IPS-18a (cell line): ENCODE data around the gene PPP1R14C.
"Not testable (repeated sequence)": the region's sequence is repeated elsewhere in the genome, so short reads cannot be mapped to it uniquely, and the experiment has no call there.

Experiments used
- H3K27ac ChIP-seq: one replicate; pipeline ENCODE4 v1.5.1; 2013; ENCODE audit warnings: low read length
- H3K27me3 ChIP-seq: one replicate; pipeline ENCODE4 v1.6.1; 2013; ENCODE audit warnings: mild to moderate bottlenecking, low read length; ENCODE audit not compliant: control insufficient read depth, insufficient read depth
- H3K36me3 ChIP-seq: one replicate; pipeline ENCODE4 v1.6.1; 2013; ENCODE audit warnings: low read depth, low read length; ENCODE audit not compliant: control insufficient read depth
- H3K4me1 ChIP-seq: one replicate; pipeline ENCODE4 v1.6.1; 2013; ENCODE audit warnings: low read depth, low read length; ENCODE audit not compliant: control insufficient read depth
- H3K4me3 ChIP-seq: one replicate; pipeline ENCODE4 v1.5.1; 2013; ENCODE audit warnings: low read length
- H3K9ac ChIP-seq: one replicate; pipeline ENCODE4 v1.6.1; 2013; ENCODE audit warnings: mild to moderate bottlenecking, low read length, moderate library complexity
- H3K9me3 ChIP-seq: one replicate; pipeline ENCODE4 v1.6.1; 2013; ENCODE audit warnings: low read depth, low read length; ENCODE audit not compliant: control insufficient read depth

Gene PPP1R14C

GRCh38 chr6:150184850-150185731 lies 42.2 kb downstream of the PPP1R14C start:
- Histone ChIP-seq H3K27ac (no peak overlapping the region), H3K36me3 (no peaks in the 10 kb centered on the region), H3K4me1 (no peaks in the 10 kb centered on the region), H3K9ac (no peak overlapping the region), H3K4me3 (no peak overlapping the region), H3K27me3 (no peaks in the 10 kb centered on the region), H3K9me3 (no peaks in the 10 kb centered on the region)

- Histone ChIP-seq H3K27ac (no peak overlapping the region), H3K36me3 (no peaks in the 10 kb centered on the region), H3K4me3 (no peak overlapping the region), H3K9me3 (no peaks in the 10 kb centered on the region), H3K27me3 (no peaks in the 10 kb centered on the region), H3K4me1 (no peaks in the 10 kb centered on the region), H3K9ac (no peak overlapping the region)
These were observed 42.9 kb downstream of the PPP1R14C start for GRCh38 chr6:150185732-150186117.

- H3K9ac ChIP-seq, result no peak overlapping the region
- no peak overlapping the region for H3K4me3 ChIP-seq
- H3K9me3 ChIP-seq, result no peaks in the 10 kb centered on the region
- no peaks in the 10 kb centered on the region for H3K36me3 ChIP-seq
- no peaks in the 10 kb centered on the region for H3K4me1 ChIP-seq
- no peaks in the 10 kb centered on the region for H3K27me3 ChIP-seq
- H3K27ac ChIP-seq, result no peak overlapping the region
These were observed 43.5 kb downstream of the PPP1R14C start for GRCh38 chr6:150186129-150186898.

GRCh38 chr6:150187433-150187832 lies 44.6 kb downstream of the PPP1R14C start:
- H3K27ac ChIP-seq, H3K9ac ChIP-seq, H3K27me3 ChIP-seq, H3K4me1 ChIP-seq, H3K4me3 ChIP-seq, H3K9me3 ChIP-seq, H3K36me3 ChIP-seq: not testable (repeated sequence)

- no peaks in the 10 kb centered on the region for H3K4me1 ChIP-seq
- no peaks in the 10 kb centered on the region for H3K36me3 ChIP-seq
- H3K9me3 ChIP-seq, result no peaks in the 10 kb centered on the region
- no peak overlapping the region for H3K4me3 ChIP-seq
- no peak overlapping the region for H3K27ac ChIP-seq
- no peak overlapping the region for H3K9ac ChIP-seq
- H3K27me3 ChIP-seq, result no peaks in the 10 kb centered on the region
These were observed 46.3 kb downstream of the PPP1R14C start for GRCh38 chr6:150189122-150189521.

- H3K36me3 ChIP-seq, result no peaks in the 10 kb centered on the region
- H3K4me1 ChIP-seq, result no peaks in the 10 kb centered on the region
- no peaks in the 10 kb centered on the region for H3K9me3 ChIP-seq
- no peaks in the 10 kb centered on the region for H3K27me3 ChIP-seq
- H3K4me3 ChIP-seq, result no peak overlapping the region
- H3K27ac ChIP-seq, result no peak overlapping the region
- no peak overlapping the region for H3K9ac ChIP-seq
These were observed 49.0 kb downstream of the PPP1R14C start for GRCh38 chr6:150191809-150192208.

- no peak overlapping the region for H3K4me3 ChIP-seq
- H3K4me1 ChIP-seq, result no peaks in the 10 kb centered on the region
- H3K36me3 ChIP-seq, result no peaks in the 10 kb centered on the region
- H3K9me3 ChIP-seq, result no peaks in the 10 kb centered on the region
- H3K27ac ChIP-seq, result no peak overlapping the region
- H3K9ac ChIP-seq, result no peak overlapping the region
- no peaks in the 10 kb centered on the region for H3K27me3 ChIP-seq
These were observed 51.4 kb downstream of the PPP1R14C start for GRCh38 chr6:150194195-150194594.

- no peak overlapping the region for H3K27ac ChIP-seq
- peaks cover 3% of the 10 kb centered on the region for H3K4me1 ChIP-seq
- H3K27me3 ChIP-seq, result no peaks in the 10 kb centered on the region
- no peak overlapping the region for H3K9ac ChIP-seq
- H3K36me3 ChIP-seq, result no peaks in the 10 kb centered on the region
- no peak overlapping the region for H3K4me3 ChIP-seq
- no peaks in the 10 kb centered on the region for H3K9me3 ChIP-seq
These were observed 53.2 kb downstream of the PPP1R14C start for GRCh38 chr6:150195996-150196417.

- no peak overlapping the region for H3K9ac ChIP-seq
- no peak overlapping the region for H3K4me3 ChIP-seq
- no peaks in the 10 kb centered on the region for H3K27me3 ChIP-seq
- no peaks in the 10 kb centered on the region for H3K36me3 ChIP-seq
- H3K27ac ChIP-seq, result no peak overlapping the region
- H3K9me3 ChIP-seq, result no peaks in the 10 kb centered on the region
- H3K4me1 ChIP-seq, result peaks cover 3% of the 10 kb centered on the region
These were observed 54.3 kb downstream of the PPP1R14C start for GRCh38 chr6:150196942-150197745.

GRCh38 chr6:150198532-150198931 lies 55.7 kb downstream of the PPP1R14C start:
- Histone ChIP-seq H3K4me1 (peaks cover 3% of the 10 kb centered on the region), H3K9ac (no peak overlapping the region), H3K4me3 (no peak overlapping the region), H3K9me3 (no peaks in the 10 kb centered on the region), H3K36me3 (no peaks in the 10 kb centered on the region), H3K27ac (no peak overlapping the region), H3K27me3 (no peaks in the 10 kb centered on the region)

- H3K36me3 ChIP-seq, result no peaks in the 10 kb centered on the region
- peaks cover 3% of the 10 kb centered on the region for H3K4me1 ChIP-seq
- no peak overlapping the region for H3K27ac ChIP-seq
- H3K4me3 ChIP-seq, result no peak overlapping the region
- H3K9ac ChIP-seq, result no peak overlapping the region
- no peaks in the 10 kb centered on the region for H3K9me3 ChIP-seq
- no peaks in the 10 kb centered on the region for H3K27me3 ChIP-seq
These were observed 56.4 kb downstream of the PPP1R14C start for GRCh38 chr6:150199241-150199640.
